SK-N-SH treated with all-trans-retinoic acid at 6 μM for 48 hours (cell line): Measurements from ENCODE around the gene FAM171A1.
"Not testable (repeated sequence)": the region's sequence is repeated elsewhere in the genome, so short reads cannot be mapped to it uniquely, and the experiment has no call there.

Experiments
- ATAC-seq: fragments of 200-7000 bp; cut with Tn5 transposase; 3 replicates; pipeline ENCODE4 v1.9.1; 2020; ENCODE audit warnings: mild to moderate bottlenecking, moderate library complexity
- ARNTL ChIP-seq: fragments of 450-650 bp; formaldehyde crosslinking; IDR thresholded peaks from 2 replicates; pipeline ENCODE4 v1.5.0; 2020; ENCODE audit warnings: low read depth, mild to moderate bottlenecking, moderate library complexity, borderline replicate concordance
- CREB5 ChIP-seq: fragments of 250-450 bp; sonication (Bioruptor Pico); IDR thresholded peaks from 2 replicates; pipeline ENCODE4 v1.5.1; 2020; ENCODE audit warnings: low read depth, mild to moderate bottlenecking, moderate library complexity
- CSDC2 ChIP-seq: fragments of 250-450 bp; sonication (Bioruptor Pico); IDR thresholded peaks from 2 replicates; pipeline ENCODE4 v1.5.0; 2020; ENCODE audit warnings: mild to moderate bottlenecking, moderate library complexity
- CSRNP3 ChIP-seq: fragments of 250-450 bp; sonication (Bioruptor Pico); IDR thresholded peaks from 2 replicates; pipeline ENCODE4 v1.5.1; 2021; ENCODE audit warnings: mild to moderate bottlenecking, moderate library complexity
- ESRRG ChIP-seq: fragments of 250-450 bp; sonication (Bioruptor Pico); IDR thresholded peaks from 2 replicates; pipeline ENCODE4 v1.6.1; 2021; ENCODE audit warnings: mild to moderate bottlenecking
- GLIS3 ChIP-seq: fragments of 250-450 bp; sonication (Bioruptor Pico); IDR thresholded peaks from 2 replicates; pipeline ENCODE4 v1.5.0; 2020; ENCODE audit warnings: mild to moderate bottlenecking, moderate library complexity
- ISL1 ChIP-seq: fragments of 250-450 bp; sonication (Bioruptor Pico); IDR thresholded peaks from 2 replicates; pipeline ENCODE4 v2.1.2; 2022; ENCODE audit warnings: mild to moderate bottlenecking, moderate library complexity
- OSR1 ChIP-seq: fragments of 250-450 bp; sonication (Bioruptor Pico); IDR thresholded peaks from 2 replicates; pipeline ENCODE4 v1.8.0; 2022; ENCODE audit warnings: moderate library complexity, mild to moderate bottlenecking, inconsistent platforms
- PATZ1 ChIP-seq: fragments of 250-450 bp; sonication (Bioruptor Pico); IDR thresholded peaks from 2 replicates; pipeline ENCODE4 v1.8.0; 2020; ENCODE audit warnings: mild to moderate bottlenecking, moderate library complexity, borderline replicate concordance
- PPARA ChIP-seq: fragments of 250-450 bp; sonication (Bioruptor Pico); IDR thresholded peaks from 2 replicates; pipeline ENCODE4 v1.5.0; 2020; ENCODE audit warnings: mild to moderate bottlenecking, borderline replicate concordance
- RARB ChIP-seq: fragments of 250-450 bp; sonication (Bioruptor Pico); IDR thresholded peaks from 2 replicates; pipeline ENCODE4 v1.8.0; 2021; ENCODE audit warnings: mild to moderate bottlenecking, moderate library complexity
- SNAI2 ChIP-seq: fragments of 250-450 bp; sonication (Bioruptor Pico); IDR thresholded peaks from 2 replicates; pipeline ENCODE4 v1.5.0; 2020; ENCODE audit warnings: mild to moderate bottlenecking, moderate library complexity
- TOX ChIP-seq: fragments of 250-450 bp; sonication (Bioruptor Pico); IDR thresholded peaks from 2 replicates; pipeline ENCODE4 v1.8.0; 2021; ENCODE audit warnings: mild to moderate bottlenecking, moderate library complexity, borderline replicate concordance
- TSHZ2 ChIP-seq: fragments of 250-450 bp; sonication (Bioruptor Pico); IDR thresholded peaks from 2 replicates; pipeline ENCODE4 v1.5.0; 2020; ENCODE audit warnings: mild to moderate bottlenecking, moderate library complexity
- ZC3H10 ChIP-seq: fragments of 250-450 bp; sonication (Bioruptor Pico); IDR thresholded peaks from 2 replicates; pipeline ENCODE4 v1.5.1; 2021; ENCODE audit warnings: mild to moderate bottlenecking, moderate library complexity
- ZFP3 ChIP-seq: fragments of 250-450 bp; sonication (Bioruptor Pico); IDR thresholded peaks from 2 replicates; pipeline ENCODE4 v1.5.0; 2020; ENCODE audit warnings: mild to moderate bottlenecking, moderate library complexity
- ZFP30 ChIP-seq: fragments of 450-650 bp; formaldehyde crosslinking; IDR thresholded peaks from 2 replicates; pipeline ENCODE4 v1.5.0; 2022; ENCODE audit warnings: mild to moderate bottlenecking, moderate library complexity
- ZNF565 ChIP-seq: fragments of 450-650 bp; formaldehyde crosslinking; conservative IDR thresholded peaks from 2 replicates; pipeline ENCODE4 v1.5.0; 2020; ENCODE audit warnings: low read depth, mild to moderate bottlenecking, moderate library complexity
- ZNF70 ChIP-seq: fragments of 450-650 bp; formaldehyde crosslinking; IDR thresholded peaks from 2 replicates; pipeline ENCODE4 v1.5.0; 2020; ENCODE audit warnings: mild to moderate bottlenecking, moderate library complexity
- ZNF8 ChIP-seq: fragments of 450-650 bp; formaldehyde crosslinking; IDR thresholded peaks from 2 replicates; pipeline ENCODE4 v1.5.0; 2020; ENCODE audit warnings: mild to moderate bottlenecking, moderate library complexity

Gene FAM171A1

GRCh38 chr10:15342970-15343369 lies 28.1 kb downstream of the FAM171A1 start:
- ATAC-seq, result no peak
- TF ChIP-seq ZNF565 (no peak), ZC3H10 (CRISPR knock-in tag) (no peak), CREB5 (CRISPR knock-in tag) (no peak), ZFP30 (no peak), RARB (CRISPR knock-in tag) (no peak), TOX (CRISPR knock-in tag) (no peak), SNAI2 (CRISPR knock-in tag) (no peak), GLIS3 (CRISPR knock-in tag) (no peak), ZNF70 (CRISPR knock-in tag) (no peak), ARNTL (CRISPR knock-in tag) (no peak), OSR1 (CRISPR knock-in tag) (no peak), ZNF8 (CRISPR knock-in tag) (no peak), CSDC2 (no peak), TSHZ2 (no peak), ZFP3 (CRISPR knock-in tag) (no peak), PPARA (CRISPR knock-in tag) (no peak), ESRRG (CRISPR knock-in tag) (no peak), ISL1 (no peak), CSRNP3 (CRISPR knock-in tag) (no peak)
- TF ChIP-seq, all 23 proteins: peak for 0

GRCh38 chr10:15341502-15342128 lies 29.5 kb downstream of the FAM171A1 start:
- ATAC-seq, result no peak; the same call in 2 of the 3 replicates

GRCh38 chr10:15339892-15340291 lies 31.2 kb downstream of the FAM171A1 start:
- TF ChIP-seq OSR1 (CRISPR knock-in tag), result no peak
- TF ChIP-seq ZFP30, result no peak
- no peak for TF ChIP-seq ZC3H10 (CRISPR knock-in tag)
- no peak for ATAC-seq

More at GRCh38 chr10:15341502-15342128, 29.5 kb downstream of the FAM171A1 start:
- TF ChIP-seq CSDC2, result no peak
- no peak for TF ChIP-seq ISL1
- no peak for TF ChIP-seq ESRRG (CRISPR knock-in tag)

- not testable (repeated sequence) for ATAC-seq
Measured at GRCh38 chr10:15337441-15337923, 33.6 kb downstream of the FAM171A1 start.

GRCh38 chr10:15336211-15336610 lies 34.9 kb downstream of the FAM171A1 start:
- no peak for ATAC-seq
- TF ChIP-seq ZNF8 (CRISPR knock-in tag) (no peak), PATZ1 (no peak), RARB (CRISPR knock-in tag) (no peak), ESRRG (CRISPR knock-in tag) (no peak), ZNF565 (no peak), SNAI2 (CRISPR knock-in tag) (no peak), GLIS3 (CRISPR knock-in tag) (no peak), CSDC2 (no peak), TOX (CRISPR knock-in tag) (no peak), CREB5 (CRISPR knock-in tag) (no peak)
